K562 (cell line): ENCODE data around the gene ENG. TPM values are rescaled to one million over a fixed set of nuclear protein-coding genes. Genes with fewer than 3 reads are reported as not detected.

Experiments
- ARID3A ChIP-seq: IDR thresholded peaks from 2 replicates; pipeline ENCODE4 v1.6.1; 2012; ENCODE audit warnings: low read depth, low read length, improper control_type of control experiment, borderline replicate concordance
- CBX3 ChIP-seq, 2 experiments: IDR thresholded peaks; 1 replicate in 1 of 2; 2 replicates in 1 of 2; pipeline ENCODE4 v1.6.1; 2012; ENCODE audit warnings: inconsistent platforms in 2 of 2, low read length in 2 of 2, borderline replicate concordance in 1 of 2, control low read depth in 1 of 2
- CHD7 ChIP-seq: fragments of 200-600 bp; sonication (generic); IDR thresholded peaks from one replicate; pipeline ENCODE4 v1.6.1; 2012; ENCODE audit warnings: mild to moderate bottlenecking, low read depth, low read length, inconsistent platforms
- CREBBP ChIP-seq: IDR thresholded peaks from one replicate; pipeline ENCODE4 v1.6.1; 2012; ENCODE audit warnings: low read depth, mild to moderate bottlenecking, control low read depth, inconsistent platforms, low read length
- KLF10 ChIP-seq: fragments of 250-450 bp; sonication (Bioruptor Pico); IDR thresholded peaks from 2 replicates; pipeline ENCODE4 v1.6.1; 2021; ENCODE audit warnings: matching md5 sums
- NCOA1 ChIP-seq: fragments of 450-650 bp; IDR thresholded peaks from 2 replicates; pipeline ENCODE4 v1.6.1; 2016; ENCODE audit warnings: low read depth
- PHTF2 ChIP-seq: fragments of 250-450 bp; sonication (Bioruptor Pico); IDR thresholded peaks from 2 replicates; pipeline ENCODE4 v1.5.0; 2021; ENCODE audit warnings: mild to moderate bottlenecking
- POLR2G ChIP-seq: fragments of 200-400 bp; formaldehyde crosslinking; IDR thresholded peaks from 2 replicates; pipeline ENCODE4 v1.6.1; 2017; ENCODE audit warnings: low read depth, mild to moderate bottlenecking, antibody characterized with exemption, low read length, moderate library complexity
- RCOR1 ChIP-seq, 2 experiments: IDR thresholded peaks; 2 replicates each; pipeline ENCODE4 v1.6.1; 2012; ENCODE audit warnings: low read depth in 2 of 2, low read length in 2 of 2, borderline replicate concordance in 1 of 2, improper control_type of control experiment in 1 of 2
- USF1 ChIP-seq: sonication (generic); formaldehyde crosslinking; IDR thresholded peaks from 2 replicates; pipeline ENCODE4 v1.9.0; 2022; ENCODE audit warnings: mild to moderate bottlenecking, missing genetic modification reagents
- ZBTB2 ChIP-seq: fragments of 450-650 bp; IDR thresholded peaks from 2 replicates; pipeline ENCODE4 v1.6.1; 2016; ENCODE audit warnings: antibody characterized with exemption
- ZNF507 ChIP-seq: conservative IDR thresholded peaks from 2 replicates; pipeline ENCODE4 v1.6.1; 2017; ENCODE audit warnings: missing genetic modification characterization, missing compliant biosample characterization
- polyA plus RNA-seq, 8 experiments: library from polyadenylated mRNA; depleted of rRNA in 4 of 8; stranded (reverse) in 5 of 8; unstranded in 3 of 8; fragments of >200 nt; fragmentation: Nextera tagmentation in 2 of 8; fragmentation: Illumina TruSeq in 1 of 8; extraction: Ambion mirVana in 2 of 8; extraction: Trizol in 1 of 8; gene quantifications; 2 replicates each; pipeline versions ENCODE4 v1.2.1 to v1.2.3, GENCODE V29; 2011 to 2014; ENCODE audit warnings: inconsistent platforms in 1 of 8, missing spikeins in 1 of 8
- total RNA-seq, 7 experiments: library from RNA; depleted of rRNA in 6 of 7; stranded (reverse); fragments of >200 nt in 6 of 7; fragmentation: Illumina TruSeq in 2 of 7; extraction: Trizol in 2 of 7; gene quantifications; 2 replicates each; pipeline versions ENCODE4 v1.2.1 to v1.2.3, GENCODE V29; 2011 to 2021; ENCODE audit warnings: low replicate concordance in 1 of 7

Gene ENG
- total and polyA plus RNA-seq, 9 of the 15 experiments (the other 6 are each of a cell fraction or from before 2014, with no cell fraction given) = 0.04 to 0.40 (median 0.14) TPM; not detected in 1

GRCh38 chr9:127828262-127829031, 26.0 kb downstream of the ENG start (continued):
- TF ChIP-seq CHD7 (no peak), RCOR1 (IDR thresholded peaks at IDR 0.05; ENCODE audit: borderline replicate concordance in 1 of 2, low read depth in 2 of 2, low read length in 2 of 2) (no peak), ARID3A (no peak), ZNF507 (tag) (no peak), USF1 (CRISPR knock-in tag) (no peak), CREBBP (no peak), ZBTB2 (peak; percentile 61), POLR2G (peak; percentile 100), KLF10 (CRISPR knock-in tag) (no peak), PHTF2 (CRISPR knock-in tag) (no peak), CBX3 (IDR thresholded peaks at IDR 0.05; ENCODE audit: borderline replicate concordance in 1 of 2, low read length in 2 of 2) (no peak), NCOA1 (0 out of 2 replicates have a peak, but pooled peaks have one; percentile 12)
